Measurements from ENCODE around the gene HHAT.

HHAT gene

DNA sequence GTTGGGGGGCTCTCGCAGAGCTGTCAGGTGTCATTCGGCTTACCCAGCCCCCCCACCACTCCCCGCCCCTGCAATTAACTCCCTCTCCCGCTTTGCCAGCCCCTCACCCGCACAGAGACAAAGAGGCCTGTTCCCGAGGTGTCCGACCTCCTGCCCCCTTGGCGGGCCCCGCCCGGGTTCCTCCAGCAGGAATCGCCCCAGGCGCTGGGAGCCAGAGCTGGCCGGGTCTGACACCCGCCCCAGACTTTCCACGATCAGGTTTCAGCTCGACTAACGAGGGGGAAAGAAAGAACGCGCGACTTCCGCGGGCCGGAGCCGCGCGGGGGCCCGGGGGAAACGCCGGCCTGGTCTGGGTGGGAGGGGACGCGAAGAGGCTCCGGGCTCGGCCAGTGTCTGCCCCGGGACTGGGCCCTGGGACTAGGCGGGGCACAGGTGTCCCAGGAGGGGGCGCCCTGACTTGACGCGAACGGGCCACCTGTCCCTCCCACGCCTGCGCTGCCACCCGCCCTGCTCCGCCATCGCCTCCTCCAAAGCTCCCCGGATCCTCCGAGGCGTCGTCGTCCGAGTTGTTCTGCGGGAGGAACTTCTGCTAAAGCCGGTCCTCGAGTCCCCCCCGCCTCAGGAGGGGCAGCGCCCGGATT is 36.4 kb upstream of the HHAT start:
- no peak for DNase-seq (ENCODE audit: low read depth)
- no peak overlapping the region for H3K4me3 ChIP-seq (ENCODE audit: low read depth, low read length)
- TF ChIP-seq CTCF (IDR thresholded peaks at IDR 0.05; ENCODE audit: insufficient read depth, low read depth, low read length, missing control alignments) = no peak

- no peak for TF ChIP-seq CTCF (IDR thresholded peaks at IDR 0.05; ENCODE audit: insufficient read depth, low read depth, low read length, missing control alignments)
- H3K4me3 ChIP-seq (ENCODE audit: low read depth, low read length) = no peak overlapping the region
- DNase-seq (ENCODE audit: low read depth) = no peak
Observed at GRCh38 chr1:210293171-210293607, 35.5 kb upstream of the HHAT start.

- TF ChIP-seq CTCF (IDR thresholded peaks at IDR 0.05; ENCODE audit: insufficient read depth, low read depth, low read length, missing control alignments) = no peak
- no peak for DNase-seq (ENCODE audit: low read depth)
- H3K4me3 ChIP-seq (ENCODE audit: low read depth, low read length) = no peak overlapping the region
Observed at GRCh38 chr1:210294999-210295745, 33.5 kb upstream of the HHAT start.

GRCh38 chr1:210296682-210297081 is 32.0 kb upstream of the HHAT start:
- no peak for TF ChIP-seq CTCF (IDR thresholded peaks at IDR 0.05; ENCODE audit: insufficient read depth, low read depth, low read length, missing control alignments)
- DNase-seq (ENCODE audit: low read depth) = no peak
- H3K4me3 ChIP-seq (ENCODE audit: low read depth, low read length) = no peak overlapping the region

GRCh38 chr1:210298296-210298695 is 30.4 kb upstream of the HHAT start:
- no peak for TF ChIP-seq CTCF (IDR thresholded peaks at IDR 0.05; ENCODE audit: insufficient read depth, low read depth, low read length, missing control alignments)
- DNase-seq (ENCODE audit: low read depth) = no peak
- H3K4me3 ChIP-seq (ENCODE audit: low read depth, low read length) = no peak overlapping the region

DNA sequence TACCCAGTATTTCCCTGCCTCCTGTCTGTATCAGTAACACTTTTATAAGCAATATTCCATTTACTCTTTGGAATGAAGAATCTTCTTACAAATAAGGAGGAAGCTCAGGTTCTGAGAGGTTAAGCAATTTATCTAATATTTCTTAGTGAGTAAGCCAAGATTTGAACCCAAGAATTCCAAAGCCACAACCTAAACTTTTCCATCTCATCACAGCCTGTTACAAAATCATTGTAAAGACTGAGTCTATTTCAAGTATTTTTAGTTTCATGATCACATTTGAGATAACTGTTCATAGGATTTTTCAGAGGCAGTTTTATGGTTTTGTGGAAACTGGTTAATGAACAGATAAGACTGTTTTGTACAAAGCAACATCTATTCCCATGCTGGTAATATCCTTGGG is 29.8 kb upstream of the HHAT start:
- H3K4me3 ChIP-seq (ENCODE audit: low read depth, low read length) = no peak overlapping the region
- DNase-seq (ENCODE audit: low read depth) = no peak

More for the DNA sequence above, 29.8 kb upstream of the HHAT start:
- TF ChIP-seq CTCF (IDR thresholded peaks at IDR 0.05; ENCODE audit: insufficient read depth, low read depth, low read length, missing control alignments) = no peak

All from GM12865 (cell line).